ENCODE data around the gene KRTAP10-11.
"Not testable (repeated sequence)": the region's sequence is repeated elsewhere in the genome, so short reads cannot be mapped to it uniquely, and the experiment has no call there.

The KRTAP10-11 gene

GRCh38 chr21:44643741-44644310 lies 2.4 kb upstream of the KRTAP10-11 start:
- no peak for DNase-seq

GRCh38 chr21:44644878-44645277 lies 1.3 kb upstream of the KRTAP10-11 start:
- DNase-seq: no peak

GRCh38 chr21:44647222-44647552 lies 973 bp downstream of the KRTAP10-11 start:
- no peak for DNase-seq

- DNase-seq: no peak
These were observed 2.5 kb downstream of the KRTAP10-11 start for GRCh38 chr21:44648557-44649311.

- no peak for DNase-seq
These were observed 3.4 kb downstream of the KRTAP10-11 start for GRCh38 chr21:44649521-44650100.

GRCh38 chr21:44650265-44650972 lies 4.2 kb downstream of the KRTAP10-11 start:
- no peak for DNase-seq

GRCh38 chr21:44650973-44651675 lies 4.9 kb downstream of the KRTAP10-11 start:
- no peak for DNase-seq

- no peak for DNase-seq
These were observed 6.9 kb downstream of the KRTAP10-11 start for GRCh38 chr21:44653123-44653522.

- no peak for DNase-seq
These were observed 7.7 kb downstream of the KRTAP10-11 start for GRCh38 chr21:44653656-44654575.

GRCh38 chr21:44654576-44655175 lies 8.5 kb downstream of the KRTAP10-11 start, which contains the start of gene KRTAP12-4:
Gene KRTAP12-4 (minus strand): TSS chr21:44654659. CDS start chr21:44654614, 45 bp downstream.
- DNase-seq: no peak

- DNase-seq: no peak
These were observed 10.7 kb downstream of the KRTAP10-11 start for GRCh38 chr21:44656868-44657267.

GRCh38 chr21:44657635-44658540 lies 11.7 kb downstream of the KRTAP10-11 start, which contains the start of gene KRTAP12-3:
Gene KRTAP12-3 (plus strand): TSS chr21:44657932. CDS start chr21:44657980, 48 bp downstream.
- no peak for DNase-seq

GRCh38 chr21:44658541-44658910 lies 12.3 kb downstream of the KRTAP10-11 start:
- no peak for DNase-seq

GRCh38 chr21:44658913-44659595 lies 12.8 kb downstream of the KRTAP10-11 start:
- DNase-seq: no peak

- DNase-seq: not testable (repeated sequence)
These were observed 15.4 kb downstream of the KRTAP10-11 start for GRCh38 chr21:44661567-44661966.

- no peak for DNase-seq
These were observed 18.5 kb downstream of the KRTAP10-11 start for GRCh38 chr21:44664691-44665090.

GRCh38 chr21:44666401-44667320 lies 20.4 kb downstream of the KRTAP10-11 start, which contains the start of gene KRTAP12-2:
Gene KRTAP12-2 (minus strand): TSS chr21:44666927. CDS start chr21:44666886, 41 bp downstream.
- DNase-seq: no peak

GRCh38 chr21:44667612-44668011 lies 21.4 kb downstream of the KRTAP10-11 start:
- DNase-seq: no peak

All from NCI-H510A (cell line).